ENCODE measurements around the gene STAT2.
"Not testable (repeated sequence)": the region's sequence is repeated elsewhere in the genome, so short reads cannot be mapped to it uniquely, and the experiment has no call there.

Gene STAT2

DNA sequence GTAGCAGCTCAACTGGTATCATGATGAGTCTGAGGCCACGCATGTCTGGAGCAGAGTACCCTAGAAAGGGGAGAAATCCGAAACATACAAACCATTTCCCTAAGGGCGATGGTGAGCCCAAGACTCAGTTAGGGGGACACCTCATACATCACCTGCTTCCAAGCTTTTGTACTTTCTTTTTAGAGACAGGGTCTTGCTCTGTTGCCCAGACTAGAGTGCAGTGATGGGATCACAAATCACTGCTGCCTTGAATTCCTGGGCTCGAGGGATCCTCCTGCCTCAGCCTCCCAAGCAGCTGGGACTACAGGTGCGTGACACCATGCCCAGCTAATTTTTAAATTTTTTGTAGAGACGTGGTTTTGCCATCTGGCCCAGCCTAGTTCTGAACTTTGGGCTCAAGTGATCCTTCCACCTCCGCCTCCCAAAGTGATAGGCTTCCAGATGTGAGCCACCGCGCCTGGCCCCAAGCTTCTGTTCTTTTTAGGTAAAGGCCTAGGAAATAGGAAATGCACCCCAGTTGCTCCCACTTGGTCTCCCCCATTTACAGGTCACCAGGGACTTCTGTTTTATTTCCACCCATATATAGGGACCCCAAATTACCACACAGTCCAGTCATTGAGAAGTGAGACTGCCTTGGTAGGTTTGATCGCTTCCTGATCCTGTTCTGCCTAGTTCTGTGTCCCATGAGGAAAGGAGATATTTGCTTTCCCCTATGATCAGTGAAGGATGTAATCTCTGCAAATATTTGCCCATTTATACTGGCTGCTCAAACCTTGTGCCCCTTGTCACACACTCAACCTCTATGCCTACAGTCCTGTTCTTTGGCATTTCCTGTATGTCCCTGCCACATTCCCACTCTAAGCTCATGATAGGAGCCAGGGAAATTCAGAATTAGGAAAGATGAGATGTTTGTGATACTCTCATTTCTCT is 2.5 kb upstream of the STAT2 start, which contains the start of gene APOF:
TSS of gene APOF (minus strand) at position 728 of the 930 bp plus-strand sequence. CDS start at position 616, 112 bp downstream.
- in situ Hi-C loops (cut with MboI; ENCODE audit: low sequenced_read_pairs), result no loop called here

DNA sequence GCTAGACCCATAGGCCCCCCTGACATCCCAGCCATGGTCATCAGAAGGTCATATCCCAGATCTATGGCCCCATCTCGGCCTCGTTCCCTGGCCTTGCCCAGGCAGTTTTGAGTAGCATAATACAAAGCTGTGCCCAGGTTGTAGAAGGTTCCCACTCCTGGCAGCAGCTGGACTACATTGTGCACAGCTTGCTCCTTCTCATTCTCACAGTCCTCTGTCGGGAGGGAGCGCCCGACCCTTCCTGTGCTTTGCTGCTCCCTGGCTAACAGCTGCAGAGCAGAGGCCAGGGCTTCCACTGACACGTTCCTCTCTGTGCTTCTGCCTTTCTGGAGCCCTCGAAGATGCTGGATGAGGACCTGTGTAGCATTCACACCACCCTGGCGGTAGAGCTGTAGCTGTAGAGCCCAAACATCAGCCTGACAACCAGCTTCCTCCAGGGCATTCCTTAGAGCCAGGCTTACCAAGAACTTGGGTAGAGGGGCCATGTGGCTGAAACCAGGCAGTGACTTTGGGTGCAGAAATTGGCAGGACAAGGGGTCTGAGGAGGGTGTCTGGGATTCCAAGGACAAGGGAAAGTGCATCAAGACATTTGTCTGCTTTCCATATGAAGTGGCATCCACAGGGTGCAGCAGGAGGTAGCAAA is 1.7 kb upstream of the STAT2 start:
- in situ Hi-C loops (cut with MboI; ENCODE audit: low sequenced_read_pairs), result no loop called here

- in situ Hi-C loops (cut with MboI; ENCODE audit: low sequenced_read_pairs), result no loop called here
Observed at GRCh38 chr12:56358836-56359532, 923 bp downstream of the STAT2 start.

DNA sequence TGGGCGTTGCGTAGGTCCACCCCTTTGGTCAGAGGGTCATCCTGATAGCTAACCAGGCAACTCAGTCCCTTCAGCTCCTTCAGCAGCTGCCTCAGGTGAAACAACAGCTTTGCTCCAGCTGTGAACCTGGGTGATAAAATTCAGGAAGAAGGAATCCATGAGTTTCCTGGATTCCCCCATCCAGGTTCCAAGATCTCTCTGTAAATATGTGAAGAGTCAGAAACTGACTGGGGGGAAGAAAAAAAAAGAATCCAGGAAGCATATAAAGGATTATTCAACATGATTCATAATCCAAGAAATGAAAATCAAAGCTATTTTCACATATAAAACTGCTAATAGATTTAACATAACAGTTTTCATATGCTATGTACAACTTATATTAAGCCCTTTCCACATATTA is 8.6 kb downstream of the STAT2 start:
- in situ Hi-C loops (cut with MboI; ENCODE audit: low sequenced_read_pairs), result no loop called here

GRCh38 chr12:56350662-56351061 is 9.2 kb downstream of the STAT2 start:
- in situ Hi-C loops (cut with MboI; ENCODE audit: low sequenced_read_pairs), result no loop called here

GRCh38 chr12:56348776-56349175 is 11.1 kb downstream of the STAT2 start:
- in situ Hi-C loops (cut with MboI; ENCODE audit: low sequenced_read_pairs), result no loop called here

DNA sequence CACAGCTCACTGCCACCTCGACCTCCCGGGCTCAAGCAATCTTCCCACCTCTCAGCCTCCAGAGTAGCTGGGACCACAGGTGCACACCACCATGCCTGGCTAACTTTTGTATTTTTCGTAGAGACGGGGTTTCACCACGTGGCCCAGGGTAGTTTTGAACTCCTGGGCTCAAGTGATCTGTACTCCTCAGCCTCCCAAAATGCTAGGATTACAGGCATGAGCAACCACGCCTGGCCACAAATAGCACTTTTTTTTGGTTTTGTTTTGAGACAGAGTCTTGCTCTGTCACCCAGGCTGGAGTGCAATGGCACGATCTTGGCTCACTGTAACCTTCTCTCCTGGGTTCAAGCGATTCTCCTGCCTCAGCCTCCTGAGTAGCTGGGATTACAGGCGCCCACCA is 12.7 kb downstream of the STAT2 start:
- in situ Hi-C loops (cut with MboI; ENCODE audit: low sequenced_read_pairs), result not testable (repeated sequence)

DNA sequence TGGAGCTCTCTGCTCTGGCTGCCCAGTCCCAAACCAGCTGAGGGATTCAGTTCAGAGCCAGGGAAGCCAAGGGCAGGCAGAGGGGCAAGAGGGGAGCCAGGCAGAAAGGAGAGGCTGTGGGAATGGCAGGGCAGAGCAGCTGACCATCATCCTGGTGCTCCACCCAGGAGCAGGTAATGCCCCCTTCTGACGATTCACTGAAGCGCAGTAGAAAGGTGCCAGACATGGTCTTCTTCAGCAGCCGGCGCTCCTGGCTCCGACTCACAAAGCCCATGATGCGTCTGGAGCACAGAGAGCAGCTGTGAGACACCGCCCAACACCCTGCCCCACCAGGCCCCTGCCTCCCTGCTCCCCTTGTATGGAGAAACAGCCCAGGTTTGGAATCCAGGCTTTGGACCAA is 13.2 kb downstream of the STAT2 start:
- in situ Hi-C loops (cut with MboI; ENCODE audit: low sequenced_read_pairs), result no loop called here

GRCh38 chr12:56342290-56342689 is 17.6 kb downstream of the STAT2 start:
- in situ Hi-C loops (cut with MboI; ENCODE audit: low sequenced_read_pairs), result not testable (repeated sequence)

DNA sequence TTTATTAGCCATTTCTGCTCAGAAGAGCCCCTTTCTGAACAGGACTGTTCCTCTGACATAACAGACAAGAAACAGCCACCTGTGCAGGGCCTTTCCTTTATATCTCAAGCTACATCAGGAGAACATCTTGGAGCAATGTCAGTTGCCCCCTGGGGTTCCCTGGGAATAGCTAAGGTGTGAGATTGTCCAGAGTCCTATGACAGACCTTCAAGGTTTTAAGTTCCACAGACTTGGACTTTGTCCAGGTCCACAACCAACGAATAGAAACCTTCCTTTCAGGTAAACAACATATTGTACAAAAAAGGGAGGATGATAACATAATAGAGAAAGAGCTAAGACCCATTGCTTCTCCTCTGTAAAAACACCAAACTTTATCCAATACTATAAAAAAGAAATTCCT is 18.3 kb downstream of the STAT2 start:
- in situ Hi-C loops (cut with MboI; ENCODE audit: low sequenced_read_pairs), result no loop called here

- in situ Hi-C loops (cut with MboI; ENCODE audit: low sequenced_read_pairs), result no loop called here
Observed at GRCh38 chr12:56339158-56339422, 20.8 kb downstream of the STAT2 start.

DNA sequence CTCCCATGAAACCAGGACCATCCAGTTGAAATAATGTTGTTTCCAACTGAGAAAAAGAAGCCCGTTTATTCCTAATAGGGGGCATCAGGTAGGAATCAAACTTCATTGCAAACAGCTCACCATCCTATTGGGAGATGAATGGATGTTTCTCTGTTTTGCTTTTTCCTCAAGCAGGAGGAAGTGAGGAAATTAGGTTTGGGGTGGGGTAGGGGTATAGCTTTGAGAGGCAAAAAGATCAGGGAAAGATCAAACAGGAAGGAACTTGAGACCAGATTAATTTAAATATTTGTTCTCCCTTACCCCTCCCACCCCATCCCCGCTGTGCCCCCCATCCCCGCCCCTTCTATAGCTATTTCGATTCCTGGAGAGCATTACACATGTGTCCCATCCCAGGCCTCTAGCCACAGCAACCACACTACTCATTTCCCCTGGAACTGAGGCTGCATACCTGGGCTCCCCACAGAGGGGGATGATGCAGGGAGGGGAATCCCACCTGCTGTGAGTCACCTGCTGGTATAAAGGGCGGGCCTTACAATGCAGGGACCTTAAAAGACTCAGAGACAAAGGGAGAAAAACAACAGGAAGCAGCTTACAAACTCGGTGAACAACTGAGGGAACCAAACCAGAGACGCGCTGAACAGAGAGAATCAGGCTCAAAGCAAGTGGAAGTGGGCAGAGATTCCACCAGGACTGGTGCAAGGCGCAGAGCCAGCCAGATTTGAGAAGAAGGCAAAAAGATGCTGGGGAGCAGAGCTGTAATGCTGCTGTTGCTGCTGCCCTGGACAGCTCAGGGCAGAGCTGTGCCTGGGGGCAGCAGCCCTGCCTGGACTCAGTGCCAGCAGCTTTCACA is 21.4 kb downstream of the STAT2 start, which contains the start of gene IL23A:
TSS of gene IL23A (plus strand) at position 577 of the 850 bp plus-strand sequence. CDS start at position 738, 161 bp downstream.
- in situ Hi-C loops (cut with MboI; ENCODE audit: low sequenced_read_pairs), result no loop called here

- in situ Hi-C loops (cut with MboI; ENCODE audit: low sequenced_read_pairs), result no loop called here
Observed at GRCh38 chr12:56337753-56338251, 22.1 kb downstream of the STAT2 start.

DNA sequence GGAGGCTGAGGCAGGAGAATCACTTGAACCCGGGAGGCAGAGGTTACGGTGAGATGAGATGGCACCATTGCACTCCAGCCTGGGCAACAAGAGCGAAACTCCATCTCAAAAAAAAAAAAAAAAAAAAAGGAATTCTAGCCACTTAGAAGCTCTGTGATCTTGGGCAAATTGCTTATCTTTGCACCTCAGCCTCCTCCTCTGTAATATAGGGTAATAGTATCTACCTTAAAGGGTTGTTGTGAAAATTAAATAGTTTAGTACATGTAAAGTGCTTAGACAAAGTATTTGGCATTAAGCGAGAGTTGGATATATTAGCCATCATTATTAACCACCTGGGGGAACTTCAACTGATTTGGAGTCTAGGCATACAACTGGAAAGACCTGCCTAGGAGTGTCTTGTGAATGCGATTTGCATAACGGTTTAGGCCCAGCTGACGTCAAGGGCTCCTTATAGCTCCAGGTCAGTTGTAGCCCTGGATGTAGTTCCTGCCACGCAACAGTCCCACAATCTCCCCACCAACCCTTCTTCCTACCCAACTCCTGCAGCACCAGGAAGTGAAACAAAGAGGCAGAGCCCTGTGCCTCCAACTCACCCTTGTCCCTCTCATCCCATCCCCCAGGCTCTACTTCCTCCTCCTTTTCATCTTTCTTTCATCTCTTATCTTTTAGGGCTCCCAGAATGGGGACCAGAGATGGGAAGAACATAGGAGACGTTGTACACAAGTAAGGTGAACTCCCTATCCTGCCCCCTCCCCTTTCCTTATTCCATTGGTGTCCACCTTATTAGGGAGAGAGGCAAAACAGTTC is 23.3 kb downstream of the STAT2 start:
- in situ Hi-C loops (cut with MboI; ENCODE audit: low sequenced_read_pairs), result no loop called here

DNA sequence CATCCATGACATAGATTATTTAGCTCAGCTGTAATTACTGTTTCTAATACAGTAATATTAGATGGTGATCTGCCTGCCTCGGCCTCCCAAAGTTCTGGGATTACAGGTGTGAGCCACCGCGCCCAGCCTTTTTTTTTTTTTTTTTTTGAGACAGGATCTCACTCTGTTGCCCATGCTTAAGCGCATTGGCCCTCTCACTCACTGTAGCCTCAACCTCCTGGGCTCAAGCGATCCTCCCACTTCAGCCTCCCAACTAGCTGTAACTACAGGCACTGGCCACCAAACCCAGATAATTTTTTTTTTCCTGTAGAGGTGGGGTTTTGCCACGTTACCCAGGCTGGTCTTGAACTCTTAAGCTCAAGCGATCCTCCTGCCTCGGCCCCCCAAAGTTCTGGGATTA is 24.4 kb downstream of the STAT2 start:
- in situ Hi-C loops (cut with MboI; ENCODE audit: low sequenced_read_pairs), result not testable (repeated sequence)

DNA sequence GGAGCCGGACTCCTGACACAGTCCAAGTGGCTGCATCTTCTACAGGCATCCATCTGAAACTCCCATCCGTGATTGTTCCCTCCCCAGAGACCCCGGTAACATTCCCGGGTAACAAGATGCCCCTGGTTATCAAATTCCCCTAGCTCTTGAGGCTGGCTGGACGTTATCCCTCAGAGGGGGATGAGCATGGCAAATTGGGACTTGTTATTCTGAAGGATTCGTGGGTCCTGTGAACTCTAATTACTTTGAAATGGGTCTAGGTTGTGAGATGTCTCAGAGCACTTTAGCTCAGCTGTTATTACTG is 25.5 kb downstream of the STAT2 start:
- in situ Hi-C loops (cut with MboI; ENCODE audit: low sequenced_read_pairs), result no loop called here

DNA sequence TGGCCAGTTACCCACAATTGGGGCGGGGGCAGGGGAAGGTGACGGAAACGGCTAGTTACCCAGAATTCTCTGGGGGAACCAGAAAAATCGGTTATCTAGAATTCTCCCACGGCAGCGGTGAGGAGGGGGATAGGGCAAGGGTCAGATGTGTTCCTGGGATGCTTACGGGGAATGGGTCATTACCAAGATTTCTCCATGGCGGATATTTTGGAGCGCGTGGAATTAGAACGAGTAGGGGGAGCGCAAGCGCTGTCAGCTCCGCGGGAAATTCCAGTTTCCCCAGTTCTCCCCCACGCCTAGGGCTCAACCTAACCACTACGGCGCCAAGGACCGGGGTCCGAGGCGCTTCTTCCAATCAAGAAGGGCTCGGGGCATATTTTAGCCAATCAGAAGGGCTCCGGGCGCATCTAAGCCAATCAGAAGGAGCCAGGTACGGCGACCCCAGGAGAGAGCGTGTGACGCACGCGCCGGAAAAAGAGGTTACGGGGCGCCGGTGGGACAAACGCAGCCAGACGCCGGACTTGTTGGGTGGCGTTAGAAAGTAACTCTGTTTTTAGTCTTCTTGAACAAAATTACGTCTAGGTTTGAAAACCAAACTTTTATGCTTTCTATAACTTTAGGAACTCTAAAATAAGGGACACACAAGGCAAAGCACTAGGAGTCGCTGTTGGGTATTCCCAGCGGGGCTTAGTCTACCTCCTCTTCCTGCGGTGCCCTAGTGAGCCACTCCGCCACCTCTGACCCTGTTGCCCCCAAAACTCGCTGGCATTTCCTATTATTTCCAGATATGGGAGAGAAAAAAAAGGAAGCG is 26.0 kb downstream of the STAT2 start, which contains the start of gene PAN2:
TSS of gene PAN2 (minus strand) at position 322 of the 811 bp plus-strand sequence. CDS start 906 bp downstream, outside the sequence.
- in situ Hi-C loops (cut with MboI; ENCODE audit: low sequenced_read_pairs), result no loop called here

DNA sequence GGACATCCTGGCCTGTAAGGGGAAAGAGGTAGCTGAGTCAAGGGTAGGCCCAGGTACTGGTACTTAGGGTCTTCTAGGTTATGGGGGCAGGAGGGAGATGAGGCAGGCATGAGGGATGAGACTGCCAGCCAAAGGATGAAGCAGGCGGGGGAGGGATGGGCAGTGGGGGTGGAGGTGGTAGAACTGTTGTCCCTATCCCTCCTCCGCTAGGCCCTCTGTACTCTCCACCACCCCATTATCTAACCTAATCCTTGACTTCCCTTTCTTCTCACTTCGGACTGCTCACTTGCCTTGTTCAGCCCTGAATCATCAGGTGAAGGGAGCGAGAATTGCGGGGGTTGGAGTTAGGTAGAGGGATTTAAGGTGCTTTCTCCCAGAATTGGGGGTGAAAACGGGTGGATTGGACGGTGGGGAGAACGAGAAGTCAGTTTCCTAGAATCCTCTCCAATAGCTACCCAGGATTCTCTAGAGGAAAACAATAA is 26.7 kb downstream of the STAT2 start:
- in situ Hi-C loops (cut with MboI; ENCODE audit: low sequenced_read_pairs), result no loop called here
